Measurements from ENCODE around the gene GRIP1.

DNA sequence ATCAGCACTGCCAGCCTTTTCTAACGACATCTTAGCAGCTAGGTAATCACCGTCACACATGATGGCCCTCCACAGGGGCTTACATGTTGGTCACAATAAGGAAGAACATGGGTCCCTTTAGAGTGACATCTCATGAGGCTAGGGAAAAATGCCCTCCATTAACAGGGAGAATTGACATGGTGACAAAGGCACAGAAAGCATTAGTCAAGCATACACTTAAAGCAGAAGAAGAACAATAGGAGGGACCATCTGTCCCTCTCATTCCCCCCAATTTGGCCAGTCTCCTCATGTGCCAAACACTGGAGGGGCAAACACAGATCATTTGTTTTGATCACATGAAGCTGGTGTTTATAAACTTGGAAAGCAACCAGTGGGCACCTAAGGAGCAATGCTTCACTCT, 78.0 kb downstream of the GRIP1 start:
- no peak for TF ChIP-seq POLR2AphosphoS5 (IDR thresholded peaks at IDR 0.05; ENCODE audit: low read depth, low read length)
- no peak for TF ChIP-seq POLR2A (IDR thresholded peaks at IDR 0.05; ENCODE audit: low read depth, low read length)
